HepG2 (cell line): ENCODE results near the gene CIITA. TPM values are rescaled to one million over a fixed set of nuclear protein-coding genes. Genes with fewer than 3 reads are reported as not detected.

Experiments
- AGO1 ChIP-seq: fragments of 200-400 bp; formaldehyde crosslinking; IDR thresholded peaks from 2 replicates; pipeline ENCODE4 v1.6.1; 2017; ENCODE audit warnings: mild to moderate bottlenecking, low read depth, low read length, moderate library complexity; ENCODE audit not compliant: poor library complexity, severe bottlenecking
- HMG20B ChIP-seq: conservative IDR thresholded peaks from 2 replicates; pipeline ENCODE4 v1.6.1; 2016; ENCODE audit warnings: missing genetic modification reagents, missing compliant biosample characterization
- HNRNPL ChIP-seq: fragments of 200-400 bp; formaldehyde crosslinking; IDR thresholded peaks from 2 replicates; pipeline ENCODE4 v1.6.1; 2017; ENCODE audit warnings: mild to moderate bottlenecking, low read depth, low read length
- IRF9 ChIP-seq: sonication (generic); formaldehyde crosslinking; IDR thresholded peaks from 2 replicates; pipeline ENCODE4 v1.8.0; 2022; ENCODE audit warnings: missing genetic modification reagents, mild to moderate bottlenecking, borderline replicate concordance
- KLF12 ChIP-seq: sonication (generic); formaldehyde crosslinking; IDR thresholded peaks from 2 replicates; pipeline ENCODE4 v1.4.0; 2020; ENCODE audit warnings: missing genetic modification reagents, borderline replicate concordance
- LRRFIP1 ChIP-seq: sonication (generic); formaldehyde crosslinking; conservative IDR thresholded peaks from 2 replicates; pipeline ENCODE4 v1.4.0; 2020; ENCODE audit warnings: missing genetic modification reagents
- MXD4 ChIP-seq: IDR thresholded peaks from 2 replicates; pipeline ENCODE4 v1.6.1; 2016; ENCODE audit warnings: mild to moderate bottlenecking, missing biosample characterization, missing genetic modification reagents
- NFE2L2 ChIP-seq: fragments of 150-350 bp; IDR thresholded peaks from 2 replicates; pipeline ENCODE4 v1.6.1; 2014; ENCODE audit warnings: low read length
- NRL ChIP-seq: sonication (generic); formaldehyde crosslinking; IDR thresholded peaks from 2 replicates; pipeline ENCODE4 v1.5.0; 2020; ENCODE audit warnings: missing genetic modification reagents, mild to moderate bottlenecking, moderate library complexity, borderline replicate concordance
- PATZ1 ChIP-seq: sonication (generic); formaldehyde crosslinking; IDR thresholded peaks from 2 replicates; pipeline ENCODE4 v1.4.0; 2020; ENCODE audit warnings: missing genetic modification reagents
- RAD21 ChIP-seq: fragments of 450-650 bp; formaldehyde crosslinking; IDR thresholded peaks from 2 replicates; pipeline ENCODE4 v1.5.0; 2020; ENCODE audit warnings: mild to moderate bottlenecking
- TIGD3 ChIP-seq: sonication (generic); formaldehyde crosslinking; IDR thresholded peaks from 2 replicates; pipeline ENCODE4 v1.5.1; 2020; ENCODE audit warnings: mild to moderate bottlenecking, missing genetic modification reagents, borderline replicate concordance
- ZKSCAN1 ChIP-seq: fragments of 150-350 bp; IDR thresholded peaks from 2 replicates; pipeline ENCODE4 v1.6.1; 2014; ENCODE audit warnings: low read length
- ZNF274 ChIP-seq: sonication (generic); formaldehyde crosslinking; IDR thresholded peaks from 2 replicates; pipeline ENCODE4 v1.5.1; 2020; ENCODE audit warnings: mild to moderate bottlenecking, missing genetic modification reagents
- ZNF503 ChIP-seq: sonication (generic); formaldehyde crosslinking; IDR thresholded peaks from 2 replicates; pipeline ENCODE4 v1.4.0; 2020; ENCODE audit warnings: missing genetic modification reagents
- ZNF574 ChIP-seq: sonication (generic); formaldehyde crosslinking; IDR thresholded peaks from 2 replicates; pipeline ENCODE4 v1.4.0; 2020; ENCODE audit warnings: missing genetic modification reagents
- polyA plus RNA-seq, 8 experiments: library from polyadenylated mRNA; depleted of rRNA in 3 of 8; stranded (reverse) in 7 of 8; unstranded in 1 of 8; fragments of >200 nt; fragmentation: Illumina TruSeq in 4 of 8; extraction: Trizol in 4 of 8; gene quantifications; 2 replicates each; pipeline versions ENCODE4 v1.2.1 to v1.2.3, GENCODE V29; 2011 to 2016; ENCODE audit warnings: low read depth in 4 of 8, missing spikeins in 1 of 8, mixed read lengths in 1 of 8; ENCODE audit not compliant: insufficient read depth in 1 of 8
- total RNA-seq, 5 experiments: library from RNA; depleted of rRNA; stranded (reverse); fragments of >200 nt; fragmentation: Illumina TruSeq; extraction: Trizol; gene quantifications; 2 replicates each; pipeline ENCODE4 v1.2.3, GENCODE V29; 2016; ENCODE audit warnings: low read depth in 1 of 5

Gene CIITA
- total and polyA plus RNA-seq, 2 of the 13 experiments (the other 11 are each of a cell fraction or from before 2014, with no cell fraction given): 0.08 to 0.09 TPM

GRCh38 chr16:10944249-10945064, 67.5 kb downstream of the CIITA start, which contains the start of gene CLEC16A (continued):
- TF ChIP-seq PATZ1 (CRISPR knock-in tag) (peak; percentile 75), NFE2L2 (no peak), TIGD3 (CRISPR knock-in tag) (no peak), ZKSCAN1 (peak; percentile 45; the same call in 1 of the 2 replicates), AGO1 (peak; percentile 78), RAD21 (CRISPR knock-in tag) (peak; percentile 70; the same call in 1 of the 2 replicates), ZNF274 (CRISPR knock-in tag) (peak; percentile 98), IRF9 (peak; percentile 99), LRRFIP1 (CRISPR knock-in tag) (0 out of 2 replicates have a peak, but pooled peaks have one; percentile 60), KLF12 (peak; percentile 45; the same call in 1 of the 2 replicates), NRL (CRISPR knock-in tag) (peak; percentile 98), HMG20B (CRISPR knock-in tag) (peak; percentile 63; the same call in 1 of the 2 replicates), ZNF574 (CRISPR knock-in tag) (peak; percentile 97), MXD4 (CRISPR knock-in tag) (peak; percentile 97), ZNF503 (CRISPR knock-in tag) (peak; percentile 83; the same call in 1 of the 2 replicates), HNRNPL (0 out of 2 replicates have a peak, but pooled peaks have one; percentile 26)
